ENCODE measurements around the gene ARL10. TPM values are rescaled to one million over a fixed set of nuclear protein-coding genes. Genes with fewer than 3 reads are reported as not detected.

ARL10 gene
- total RNA-seq = 6.4 and 6.5 TPM in 2 replicates

GRCh38 chr5:176365351-176366231, at the start of gene ARL10:
Gene ARL10 (plus strand): TSS chr5:176365487. CDS start chr5:176365564, 77 bp downstream.
- intact Hi-C loops (cut with micrococcal nuclease) = loop anchor here (1.0 to 10.0 kb wide), 2 partner anchors 24 to 131 kb away; partner anchors contain the start of gene SIMC1

- intact Hi-C loops (cut with micrococcal nuclease) = no loop called here
Observed at GRCh38 chr5:176317534-176318374, 47.5 kb upstream of the ARL10 start.

- intact Hi-C loops (cut with micrococcal nuclease) = no loop called here
Observed at GRCh38 chr5:176319827-176320554, 45.3 kb upstream of the ARL10 start.

GRCh38 chr5:176320577-176320976, 44.7 kb upstream of the ARL10 start:
- intact Hi-C loops (cut with micrococcal nuclease) = no loop called here

GRCh38 chr5:176334031-176334770, 31.1 kb upstream of the ARL10 start:
- intact Hi-C loops (cut with micrococcal nuclease) = no loop called here

- intact Hi-C loops (cut with micrococcal nuclease) = no loop called here
Observed at GRCh38 chr5:176337913-176338312, 27.4 kb upstream of the ARL10 start.

GRCh38 chr5:176339304-176339703, 26.0 kb upstream of the ARL10 start:
- intact Hi-C loops (cut with micrococcal nuclease) = no loop called here

GRCh38 chr5:176341325-176342157, 23.7 kb upstream of the ARL10 start:
- intact Hi-C loops (cut with micrococcal nuclease) = no loop called here

GRCh38 chr5:176342158-176342483, 23.2 kb upstream of the ARL10 start:
- intact Hi-C loops (cut with micrococcal nuclease) = no loop called here

- intact Hi-C loops (cut with micrococcal nuclease) = no loop called here
Observed at GRCh38 chr5:176342766-176343458, 22.4 kb upstream of the ARL10 start.

GRCh38 chr5:176350416-176350815, 14.9 kb upstream of the ARL10 start:
- intact Hi-C loops (cut with micrococcal nuclease) = no loop called here

- intact Hi-C loops (cut with micrococcal nuclease) = no loop called here
Observed at GRCh38 chr5:176352116-176352878, 13.0 kb upstream of the ARL10 start.

GRCh38 chr5:176353533-176353932, 11.8 kb upstream of the ARL10 start:
- intact Hi-C loops (cut with micrococcal nuclease) = no loop called here

GRCh38 chr5:176355400-176356178, 9.7 kb upstream of the ARL10 start:
- intact Hi-C loops (cut with micrococcal nuclease) = no loop called here

- intact Hi-C loops (cut with micrococcal nuclease) = no loop called here
Observed at GRCh38 chr5:176356179-176356566, 9.1 kb upstream of the ARL10 start.

GRCh38 chr5:176359658-176360057, 5.6 kb upstream of the ARL10 start:
- intact Hi-C loops (cut with micrococcal nuclease) = loop anchor here (2.0 to 10.0 kb wide), 3 partner anchors 88 to 183 kb away; partner anchors contain the start of genes FAF2 and SIMC1

GRCh38 chr5:176360894-176361436, 4.3 kb upstream of the ARL10 start:
- intact Hi-C loops (cut with micrococcal nuclease) = loop anchor here (1.0 to 10.0 kb wide), 5 partner anchors 27 to 182 kb away; partner anchors contain the start of genes FAF2, HIGD2A, NOP16 and RNF44
